NCI-H82 (cell line): ENCODE results near the gene CAMSAP2.
"Not testable (repeated sequence)": the region's sequence is repeated elsewhere in the genome, so short reads cannot be mapped to it uniquely, and the experiment has no call there.

Experiments
- DNase-seq: peaks from one replicate; lab custom pipeline; 2025; lab: John Stamatoyannopoulos, UW

CAMSAP2 gene

GRCh38 chr1:200784576-200784975 lies 45.9 kb downstream of the CAMSAP2 start:
- no peak for DNase-seq

GRCh38 chr1:200786788-200787187 lies 48.1 kb downstream of the CAMSAP2 start:
- no peak for DNase-seq

- DNase-seq: no peak
Observed at GRCh38 chr1:200787896-200788387, 49.2 kb downstream of the CAMSAP2 start.

- DNase-seq: not testable (repeated sequence)
Observed at GRCh38 chr1:200791012-200791411, 52.3 kb downstream of the CAMSAP2 start.

- no peak for DNase-seq
Observed at GRCh38 chr1:200793677-200794076, 55.0 kb downstream of the CAMSAP2 start.

DNA sequence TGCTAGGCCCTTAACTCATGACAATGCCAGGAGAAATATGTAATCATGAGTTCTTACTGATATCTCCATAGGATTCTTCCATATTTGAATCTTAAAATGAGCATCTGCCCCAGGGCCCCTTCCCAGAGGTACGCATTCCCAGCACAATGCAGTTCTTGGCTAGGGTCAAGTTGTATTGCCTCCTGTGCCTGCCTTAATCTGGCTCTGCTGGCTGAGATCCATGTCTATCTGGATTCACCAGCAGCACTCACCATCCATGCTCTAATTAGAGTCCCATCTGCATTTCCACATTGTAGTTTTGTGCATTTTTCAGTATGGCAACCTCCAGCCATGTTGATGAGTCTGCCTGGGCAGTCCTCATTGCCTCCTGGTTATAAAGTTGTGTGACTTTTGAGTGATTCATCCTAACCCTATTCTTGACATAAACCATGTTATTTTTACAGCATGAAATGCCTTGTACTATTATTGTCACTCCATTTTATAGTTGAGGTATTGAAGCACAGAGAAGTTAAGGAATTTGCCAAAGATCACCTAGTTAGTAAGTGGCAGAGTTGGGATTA lies 55.9 kb downstream of the CAMSAP2 start:
- DNase-seq: no peak

- no peak for DNase-seq
Observed at GRCh38 chr1:200795156-200795555, 56.5 kb downstream of the CAMSAP2 start.

DNA sequence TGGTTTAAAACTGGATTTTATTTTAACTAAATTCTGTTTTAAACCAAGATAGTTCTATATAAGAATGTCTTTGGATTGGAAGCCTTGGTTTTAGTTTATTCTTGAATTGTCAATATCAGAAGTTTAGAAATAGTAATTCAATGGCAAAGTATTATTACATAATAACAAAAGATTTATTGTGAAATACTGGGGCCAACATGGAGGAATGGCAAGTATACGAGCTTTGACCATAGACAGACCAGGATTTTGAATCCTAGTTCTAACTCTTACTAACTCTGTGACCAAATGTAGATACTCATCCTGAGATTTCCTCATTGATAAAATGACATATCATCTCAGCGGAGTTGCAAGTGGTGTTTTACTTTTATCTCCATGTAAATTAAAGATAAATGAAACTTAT lies 63.3 kb downstream of the CAMSAP2 start:
- DNase-seq: no peak

DNA sequence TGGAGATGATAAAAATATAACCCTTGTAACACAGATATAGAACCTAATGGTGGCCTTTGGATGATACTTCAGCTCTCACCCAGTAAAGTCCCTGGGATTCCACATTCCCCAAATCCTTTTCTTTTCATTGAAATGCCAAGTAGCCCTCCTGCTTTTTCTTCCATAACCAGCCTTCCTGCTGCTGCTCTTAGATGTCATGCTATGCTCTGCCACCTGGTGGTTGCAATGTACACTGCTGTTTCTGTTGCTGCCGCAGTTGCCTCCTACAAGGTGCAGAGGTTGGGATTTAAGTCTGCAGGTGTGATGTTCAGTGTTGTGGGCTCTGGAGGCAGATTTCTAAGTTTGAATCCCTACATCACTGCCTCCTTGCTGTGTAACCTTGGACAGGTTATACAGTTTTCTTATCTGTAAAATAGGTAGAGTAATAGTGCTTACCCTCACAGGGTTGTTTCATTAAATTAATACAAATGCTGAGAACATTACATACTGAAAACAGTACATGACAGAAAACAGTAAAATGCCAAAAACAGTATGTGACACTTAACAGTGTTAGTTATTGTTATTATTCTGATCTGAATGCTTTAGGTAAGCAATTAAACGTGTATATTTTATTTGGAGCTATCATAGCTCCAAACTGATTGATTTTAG lies 64.3 kb downstream of the CAMSAP2 start:
- peak; percentile 92 for DNase-seq

DNA sequence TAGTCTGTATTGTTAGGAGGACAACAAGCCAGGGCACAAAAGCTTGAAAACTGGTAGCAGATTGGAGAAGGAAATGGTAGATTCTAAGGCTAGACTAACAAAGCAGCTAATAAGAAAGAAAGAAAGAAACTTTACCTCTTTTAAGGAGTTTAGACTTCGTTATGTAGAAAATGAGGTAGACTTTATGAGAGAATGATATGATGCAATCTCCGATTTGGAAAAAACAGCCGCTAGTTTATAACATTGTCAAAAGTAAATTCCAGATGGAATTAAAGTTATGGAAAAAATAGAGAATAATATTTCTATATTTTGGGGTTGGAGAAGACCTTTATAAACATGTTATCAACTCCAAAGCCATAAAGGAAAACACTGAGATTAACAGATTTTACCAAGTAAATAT lies 67.0 kb downstream of the CAMSAP2 start:
- DNase-seq: no peak

DNA sequence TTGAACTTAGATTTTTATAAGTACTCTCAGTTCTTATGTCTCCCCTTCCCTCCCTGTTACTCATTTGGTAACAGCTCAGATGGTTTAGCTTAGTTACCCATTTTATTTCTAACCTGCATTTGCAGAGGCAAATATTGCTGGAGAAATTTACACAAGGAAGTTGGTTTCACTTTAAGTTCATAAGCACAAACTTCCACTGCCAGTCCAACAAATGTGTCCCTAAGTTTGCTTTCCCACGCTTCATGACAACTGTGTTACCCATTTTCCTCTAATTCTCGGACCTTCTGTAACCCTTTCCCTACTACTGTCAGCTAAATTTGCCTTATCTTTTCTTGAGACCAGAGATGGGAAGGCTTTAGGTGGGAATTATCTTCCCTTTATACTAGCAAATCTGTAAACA lies 70.2 kb downstream of the CAMSAP2 start:
- DNase-seq: no peak

GRCh38 chr1:200811704-200812103 lies 73.0 kb downstream of the CAMSAP2 start:
- no peak for DNase-seq

DNA sequence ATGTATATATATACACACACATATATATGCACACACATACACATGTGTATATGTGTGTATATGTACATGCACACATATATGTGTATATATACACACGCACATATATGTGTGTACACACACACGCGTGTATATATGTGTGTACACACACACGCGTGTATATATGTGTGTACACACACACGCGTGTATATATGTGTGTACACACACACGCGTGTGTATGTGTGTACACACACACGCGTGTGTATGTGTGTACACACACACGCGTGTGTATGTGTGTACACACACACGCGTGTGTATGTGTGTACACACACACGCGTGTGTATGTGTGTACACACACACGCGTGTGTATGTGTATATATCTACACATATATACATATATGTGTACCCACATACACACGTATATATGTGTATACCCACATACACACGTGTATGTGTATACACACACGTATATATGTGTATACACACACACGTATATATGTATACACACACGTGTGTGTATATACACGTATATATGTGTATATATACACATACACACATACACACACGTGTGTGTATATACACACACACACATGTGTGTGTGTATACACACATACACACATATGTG lies 78.0 kb downstream of the CAMSAP2 start:
- not testable (repeated sequence) for DNase-seq

GRCh38 chr1:200818248-200818647 lies 79.6 kb downstream of the CAMSAP2 start:
- DNase-seq: no peak

GRCh38 chr1:200819726-200820125 lies 81.0 kb downstream of the CAMSAP2 start:
- no peak for DNase-seq

DNA sequence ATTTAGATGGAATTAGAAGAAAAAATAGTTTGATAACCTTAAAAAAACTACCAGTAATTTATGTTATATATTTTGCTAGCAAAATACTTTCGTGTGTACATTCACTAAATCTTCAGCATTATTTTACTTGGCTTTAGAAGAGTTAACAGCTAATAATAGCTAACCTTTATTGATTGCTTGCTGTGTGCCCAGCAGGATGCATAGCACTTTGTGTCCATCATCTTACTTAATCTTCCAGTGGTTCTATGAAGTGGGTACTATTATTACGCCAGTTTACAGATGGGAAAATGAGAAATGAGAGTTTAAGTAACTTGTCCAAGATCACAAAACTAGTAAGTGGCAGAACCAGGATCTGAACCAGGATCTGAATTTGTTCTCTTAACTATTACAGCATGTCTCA lies 92.4 kb downstream of the CAMSAP2 start:
- DNase-seq: no peak

DNA sequence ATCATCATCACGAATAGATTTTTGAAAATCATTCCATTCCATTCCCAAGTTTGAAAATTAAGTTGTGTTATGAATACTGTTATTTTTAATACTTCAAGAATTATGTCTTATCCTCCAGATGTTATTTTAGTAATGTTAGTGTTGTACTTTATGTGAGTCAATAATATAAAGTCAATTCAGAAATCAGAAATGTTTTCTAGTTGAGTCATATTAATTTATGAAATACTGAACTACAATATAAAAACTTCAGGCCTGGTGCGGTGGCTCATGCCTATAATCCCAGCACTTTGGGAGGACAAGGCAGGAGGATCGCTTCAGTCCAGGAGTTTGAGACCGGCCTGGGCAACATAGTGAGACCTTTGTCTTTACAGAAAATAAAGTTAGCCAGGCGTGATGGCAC lies 95.7 kb downstream of the CAMSAP2 start:
- DNase-seq: no peak

- no peak for DNase-seq
Observed at GRCh38 chr1:200836213-200836612, 97.5 kb downstream of the CAMSAP2 start.

DNA sequence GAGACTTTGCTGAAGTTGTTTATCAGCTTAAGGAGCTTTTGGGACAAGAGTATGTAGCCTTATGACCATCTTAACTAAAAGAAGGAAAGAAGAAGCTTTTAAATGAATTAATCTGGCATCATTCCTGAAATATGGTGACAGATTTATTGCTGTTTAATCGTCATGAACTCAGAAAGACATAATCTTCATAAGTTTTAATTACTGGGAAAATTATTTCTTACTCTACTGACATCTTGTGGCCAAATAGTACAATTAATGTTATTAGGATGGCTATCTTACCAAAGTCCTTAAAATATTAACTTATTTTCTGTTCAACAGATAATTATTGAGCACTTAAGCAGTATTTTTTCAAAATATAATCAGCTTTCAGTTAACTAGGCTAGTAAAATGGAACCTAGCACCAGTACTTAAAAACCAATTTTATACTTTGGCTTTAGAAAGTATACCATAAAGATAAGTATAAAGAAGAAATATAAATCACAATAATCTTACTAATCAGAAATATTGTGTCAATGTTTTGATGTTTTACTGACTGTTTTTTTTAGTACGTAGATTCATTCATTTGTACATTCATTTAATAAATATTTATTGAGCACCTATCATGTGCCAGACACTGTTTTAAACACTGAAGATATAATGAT lies 99.4 kb downstream of the CAMSAP2 start:
- DNase-seq: peak; percentile 22

- DNase-seq: no peak
Observed at GRCh38 chr1:200838676-200839445, 100.2 kb downstream of the CAMSAP2 start.

DNA sequence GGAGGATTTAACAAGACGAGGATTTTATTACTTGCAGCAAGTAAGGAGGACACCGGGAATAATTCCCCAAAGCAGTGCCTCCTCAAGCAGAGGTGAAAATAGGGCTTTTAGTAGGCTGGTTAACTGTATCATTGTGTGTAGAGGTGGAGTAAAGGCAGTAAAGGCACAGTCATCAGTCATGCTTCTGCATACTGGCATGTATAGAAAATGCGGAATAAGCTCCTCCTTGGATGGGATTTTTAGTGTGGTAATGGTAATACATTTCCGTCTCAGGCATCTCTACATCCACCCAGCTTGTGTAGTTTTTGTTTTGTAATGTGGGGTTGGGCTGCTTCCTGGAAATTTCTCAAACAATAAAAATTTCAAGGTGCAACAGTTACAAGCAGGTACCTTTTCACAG lies 106.7 kb downstream of the CAMSAP2 start:
- DNase-seq: no peak

DNA sequence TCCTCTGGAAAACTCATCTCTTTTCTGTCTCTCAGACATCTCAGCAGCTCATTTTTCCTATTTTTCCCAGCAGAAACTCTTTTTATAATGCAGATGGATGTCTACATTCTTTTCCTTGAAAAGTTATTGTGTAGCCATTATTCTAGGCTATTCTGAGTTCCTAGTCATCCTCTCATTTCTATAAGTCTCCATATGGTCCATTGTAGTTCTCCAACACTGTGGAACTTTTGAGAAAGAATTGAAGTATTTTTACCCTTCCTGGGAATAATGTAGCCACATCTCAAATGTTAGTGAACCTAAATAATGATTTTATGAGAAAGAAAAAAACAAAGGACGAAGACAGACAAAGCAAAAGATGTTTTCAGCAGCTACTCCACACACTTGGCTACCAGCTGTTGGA lies 107.7 kb downstream of the CAMSAP2 start:
- no peak for DNase-seq
